Activated gamma-delta T cell (primary cell): ENCODE measurements around the gene SLC20A1.

Experiments
- DNase-seq: peaks from one replicate; lab custom pipeline; 2025; lab: John Stamatoyannopoulos, UW

SLC20A1 gene

GRCh38 chr2:112625474-112626114, 20.1 kb upstream of the SLC20A1 start:
- DNase-seq: no peak

- peak; percentile 9 for DNase-seq
These were observed 19.1 kb upstream of the SLC20A1 start for GRCh38 chr2:112626604-112627059.

DNA sequence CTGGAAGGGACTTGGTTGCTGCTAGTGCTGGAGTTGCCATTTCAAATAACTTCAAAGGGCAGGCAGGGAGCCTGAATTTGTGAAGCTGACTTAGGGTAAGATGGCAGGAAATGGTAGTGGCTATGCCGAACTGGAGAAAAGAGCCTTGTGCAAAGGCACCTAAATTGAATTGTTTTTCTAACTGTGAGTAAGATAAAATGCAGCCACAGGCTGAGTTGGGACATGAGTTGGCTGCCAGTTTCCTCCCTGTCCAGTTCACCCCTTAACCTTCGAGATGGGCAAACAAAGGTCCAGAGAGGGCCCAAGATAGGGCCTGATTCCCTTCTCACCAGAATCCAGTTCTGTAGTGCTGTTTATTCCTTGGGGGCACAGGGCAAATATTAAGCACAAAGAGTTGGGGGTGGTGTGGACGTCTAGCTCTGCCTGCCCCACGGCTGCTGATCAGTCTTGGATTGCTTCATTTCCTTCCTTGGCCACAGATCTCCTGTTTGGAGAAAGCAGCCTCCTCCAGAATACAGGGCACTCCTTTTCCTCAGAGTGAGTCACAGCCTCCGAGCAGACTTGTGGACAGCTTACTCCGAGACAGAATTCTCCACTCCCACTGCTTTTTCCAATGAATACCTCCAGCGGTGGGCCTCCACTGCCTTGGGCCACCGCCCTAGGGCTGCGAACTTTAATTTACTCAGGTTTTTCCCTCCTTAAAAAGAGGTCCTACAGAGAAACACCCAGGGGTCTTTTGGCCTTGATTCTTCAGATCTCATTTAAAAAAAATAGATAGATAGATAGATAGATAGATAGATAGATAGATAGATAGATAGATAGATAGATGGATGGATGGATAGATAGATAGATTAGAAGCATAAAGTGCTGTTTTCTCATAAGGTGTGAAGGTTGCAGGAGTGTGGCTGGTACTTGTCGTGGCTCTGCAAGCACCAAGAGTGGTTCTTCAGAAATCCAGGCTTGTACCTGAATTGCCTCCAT, 18.4 kb upstream of the SLC20A1 start:
- no peak for DNase-seq

DNA sequence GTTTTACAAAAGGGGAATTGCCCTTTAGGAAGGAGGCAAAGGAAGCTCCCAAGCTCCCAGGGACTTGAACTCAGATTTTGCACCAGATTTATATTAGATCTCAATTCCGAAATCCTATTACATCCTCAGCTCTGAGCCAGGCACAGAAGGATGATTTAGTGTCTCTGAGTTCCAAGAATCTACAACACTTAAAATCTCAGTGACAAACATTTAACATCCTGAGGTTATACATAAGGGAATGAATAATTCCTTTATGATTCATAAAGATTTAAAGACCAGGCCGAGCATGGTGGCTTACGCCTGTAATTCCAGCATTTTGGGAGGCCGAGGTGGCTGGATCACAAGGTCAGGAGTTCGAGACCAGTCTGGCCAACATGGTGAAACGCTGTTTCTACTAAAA, 16.5 kb upstream of the SLC20A1 start:
- DNase-seq: no peak

DNA sequence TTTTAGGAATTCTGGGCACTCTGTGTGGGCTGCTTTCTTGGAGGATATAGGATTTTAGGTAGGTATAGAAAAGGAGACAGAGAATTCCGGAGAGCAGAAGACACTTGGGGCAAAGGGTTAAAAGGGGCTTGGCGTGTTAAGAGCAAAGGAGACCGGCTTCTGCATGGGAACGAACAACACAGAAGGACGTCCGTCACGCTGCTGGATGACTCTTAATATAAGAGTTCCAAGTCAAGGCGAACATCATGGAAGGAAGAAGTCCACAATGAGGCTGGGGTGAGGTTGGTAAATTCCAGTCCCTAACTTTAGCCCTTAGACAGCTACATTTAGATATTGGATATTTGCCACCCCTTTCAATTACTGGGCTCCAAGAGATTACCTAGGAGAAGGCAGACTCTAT, 15.9 kb upstream of the SLC20A1 start:
- DNase-seq: no peak

GRCh38 chr2:112630268-112630667, 15.5 kb upstream of the SLC20A1 start:
- no peak for DNase-seq

GRCh38 chr2:112633708-112634107, 12.0 kb upstream of the SLC20A1 start:
- no peak for DNase-seq

GRCh38 chr2:112634153-112634873, 11.4 kb upstream of the SLC20A1 start:
- peak; percentile 6 for DNase-seq

GRCh38 chr2:112634874-112635157, 10.9 kb upstream of the SLC20A1 start:
- DNase-seq: no peak

DNA sequence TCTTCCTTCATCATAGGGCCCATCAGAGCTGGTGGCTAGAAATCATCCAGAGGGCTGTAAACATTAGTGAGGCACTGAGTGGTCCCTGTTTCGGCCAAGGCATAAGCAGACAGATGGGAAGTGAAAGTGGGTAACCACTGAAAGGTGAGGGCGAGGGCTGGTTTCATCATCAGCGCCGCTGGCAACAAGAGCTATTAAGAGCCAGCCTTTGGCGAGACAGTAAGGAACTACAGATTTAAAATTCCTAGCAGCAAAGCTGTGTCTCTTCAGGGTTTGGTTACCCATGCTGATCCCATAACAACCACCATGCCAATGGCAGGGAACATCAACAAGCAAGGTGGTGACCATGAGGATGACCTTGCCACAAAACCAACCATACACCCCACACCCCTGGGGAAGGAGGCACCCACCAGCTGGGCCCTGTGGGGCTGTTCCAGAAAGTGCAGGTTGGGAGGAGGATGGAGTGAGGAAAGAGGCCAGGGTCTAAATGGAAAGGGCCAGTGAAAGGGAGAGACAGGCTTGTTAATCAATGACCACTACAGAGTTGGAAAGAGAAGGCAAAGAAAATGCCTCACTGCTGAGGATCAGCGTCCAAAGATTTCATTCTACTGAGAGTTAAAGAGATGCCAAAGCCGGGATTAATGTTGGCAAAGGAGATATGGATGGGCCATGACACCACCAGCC, 9.0 kb upstream of the SLC20A1 start:
- DNase-seq: no peak

GRCh38 chr2:112637289-112637660, 8.5 kb upstream of the SLC20A1 start:
- no peak for DNase-seq

DNA sequence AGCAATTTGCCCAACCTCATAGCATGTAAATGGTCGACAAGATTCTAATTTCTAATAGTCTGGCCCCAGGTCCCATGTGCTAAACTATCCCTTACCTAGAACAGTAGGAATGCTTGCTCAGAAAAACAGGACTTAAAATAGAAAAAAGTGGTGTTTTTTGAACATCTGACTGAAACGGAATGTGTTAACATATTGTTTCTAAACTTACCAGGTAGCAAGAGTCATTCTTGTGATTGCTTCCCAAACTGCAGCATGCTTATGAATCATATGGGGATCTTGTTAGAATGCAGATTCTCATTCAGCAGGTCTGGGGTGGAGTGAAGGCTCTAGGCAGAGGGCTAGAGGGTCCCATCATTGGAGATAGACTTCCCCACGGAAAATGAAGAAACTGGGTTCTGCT, 5.8 kb upstream of the SLC20A1 start:
- no peak for DNase-seq

DNA sequence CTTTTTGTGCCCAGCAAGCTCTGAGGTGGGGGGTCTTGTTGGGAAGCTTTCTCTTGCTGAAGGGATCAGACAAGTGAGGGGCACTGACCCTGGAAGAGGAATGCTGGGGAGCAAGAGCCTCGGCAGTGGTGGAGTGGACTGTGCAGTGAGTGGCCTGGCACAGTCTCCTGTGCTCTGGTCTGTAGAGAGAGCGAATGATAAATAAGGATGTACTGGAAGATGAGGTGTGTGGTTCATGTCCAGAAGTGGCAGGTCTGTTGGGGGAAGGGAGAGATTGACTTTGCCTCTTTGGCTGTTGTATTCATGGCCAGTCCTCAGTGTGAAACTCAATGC, 5.3 kb upstream of the SLC20A1 start:
- no peak for DNase-seq

DNA sequence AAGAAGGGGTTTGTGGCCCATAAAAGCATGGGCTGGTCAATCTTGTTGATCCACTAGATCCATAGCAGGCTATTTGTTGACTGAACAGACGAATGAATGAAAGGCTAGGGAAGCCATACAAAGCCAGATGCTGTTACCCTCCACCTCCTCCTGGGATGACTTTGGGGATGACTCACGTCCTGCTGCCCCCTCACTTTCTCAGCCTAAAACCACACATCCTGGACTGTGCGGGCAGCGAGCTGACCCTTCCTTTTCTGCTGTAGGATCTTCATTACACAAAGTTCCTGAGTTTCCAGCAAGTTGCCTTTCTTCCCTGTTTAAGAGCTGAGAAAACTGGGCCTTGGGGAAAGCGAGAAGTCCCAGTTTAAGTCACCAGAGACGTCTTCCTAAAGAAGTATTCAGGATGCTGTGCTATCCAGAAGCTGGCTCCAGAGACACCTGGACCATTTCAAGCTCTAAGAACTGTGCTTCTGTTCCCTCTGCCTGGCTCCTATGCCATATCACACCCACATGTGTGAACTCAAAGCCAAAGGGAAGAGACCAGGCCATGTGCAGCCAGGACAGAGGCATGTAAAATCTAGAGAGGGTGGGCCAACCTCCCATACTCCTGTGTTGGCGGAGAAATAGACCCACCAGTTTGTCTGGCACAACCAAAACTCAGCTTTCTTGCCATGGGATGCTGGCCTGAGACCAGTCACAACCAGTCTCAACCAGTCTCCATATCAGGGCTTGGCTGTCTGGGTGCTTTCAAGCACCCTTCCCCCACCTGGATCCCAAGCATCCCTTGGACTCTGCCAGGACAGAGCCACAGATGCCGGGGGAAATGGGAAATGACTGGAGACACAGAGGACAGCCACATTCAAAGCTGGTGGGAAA, 4.7 kb upstream of the SLC20A1 start:
- no peak for DNase-seq

GRCh38 chr2:112641701-112642100, 4.0 kb upstream of the SLC20A1 start:
- DNase-seq: no peak

- DNase-seq: no peak
These were observed 3.2 kb upstream of the SLC20A1 start for GRCh38 chr2:112642561-112642960.

GRCh38 chr2:112642966-112643365, 2.8 kb upstream of the SLC20A1 start:
- no peak for DNase-seq

DNA sequence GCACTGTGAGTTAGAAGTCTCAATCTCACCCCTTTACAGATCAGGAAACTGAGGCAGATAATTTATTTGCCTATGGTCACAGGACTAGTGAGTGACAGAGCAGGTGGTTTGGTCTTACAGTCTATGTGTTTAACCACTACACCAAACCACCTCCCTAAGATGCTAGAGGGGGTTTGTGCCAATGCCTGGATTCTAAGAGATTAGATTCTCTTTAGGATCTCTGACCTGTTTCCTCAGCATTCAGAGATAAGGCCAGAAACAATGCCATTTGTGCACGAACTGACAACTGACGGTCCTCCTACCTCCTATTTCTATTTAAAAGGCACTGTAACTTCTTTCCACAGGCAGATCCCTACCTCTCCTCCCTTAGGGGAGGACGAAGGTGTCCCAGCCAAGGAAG, 2.3 kb upstream of the SLC20A1 start:
- DNase-seq: no peak

DNA sequence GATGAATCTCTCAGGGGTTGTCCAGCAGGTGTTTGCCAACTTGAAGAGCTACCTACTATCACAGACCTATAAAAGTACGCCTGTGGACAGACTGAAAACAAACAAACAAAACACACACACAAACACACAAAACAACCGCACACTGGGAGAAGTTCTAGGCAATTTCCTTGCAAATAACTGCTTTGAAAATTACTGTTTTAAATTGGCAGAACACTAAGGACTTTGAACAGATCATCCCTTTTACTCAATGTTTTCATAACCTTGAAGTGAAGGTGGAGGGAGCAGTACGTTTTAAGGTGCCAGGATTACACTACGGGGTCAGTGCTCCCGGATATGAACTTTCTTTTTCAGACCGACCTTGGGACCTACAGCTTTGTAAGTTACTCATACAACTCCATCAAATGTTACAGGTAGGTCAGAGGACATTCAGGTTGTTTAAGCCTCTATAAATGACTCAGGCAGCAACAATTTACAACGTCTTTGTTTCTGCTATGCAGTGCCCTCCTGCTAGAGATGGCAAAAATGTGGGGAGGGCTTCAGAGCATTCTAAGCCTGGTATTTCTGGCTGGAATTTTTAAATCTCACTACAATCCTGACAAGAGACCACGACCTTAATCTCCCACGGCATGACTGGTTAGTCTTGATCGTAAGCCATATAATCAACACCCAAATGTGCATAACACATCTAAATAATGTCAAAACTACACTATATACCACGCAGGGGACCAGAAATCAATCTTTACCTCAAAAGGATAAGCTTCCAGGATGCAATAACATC, 1.4 kb upstream of the SLC20A1 start:
- DNase-seq: no peak

GRCh38 chr2:112644933-112645309, 818 bp upstream of the SLC20A1 start:
- no peak for DNase-seq
